ENCODE measurements around the gene RPL23.
A peak's percentile ranks its signal among the peaks of the same experiment; 100 is the strongest.
"Not testable (repeated sequence)": the region's sequence is repeated elsewhere in the genome, so short reads cannot be mapped to it uniquely, and the experiment has no call there.

RPL23 gene

GRCh38 chr17:38867179-38867967 is 13.9 kb upstream of the RPL23 start:
- peak; percentile 62 for DNase-seq

DNA sequence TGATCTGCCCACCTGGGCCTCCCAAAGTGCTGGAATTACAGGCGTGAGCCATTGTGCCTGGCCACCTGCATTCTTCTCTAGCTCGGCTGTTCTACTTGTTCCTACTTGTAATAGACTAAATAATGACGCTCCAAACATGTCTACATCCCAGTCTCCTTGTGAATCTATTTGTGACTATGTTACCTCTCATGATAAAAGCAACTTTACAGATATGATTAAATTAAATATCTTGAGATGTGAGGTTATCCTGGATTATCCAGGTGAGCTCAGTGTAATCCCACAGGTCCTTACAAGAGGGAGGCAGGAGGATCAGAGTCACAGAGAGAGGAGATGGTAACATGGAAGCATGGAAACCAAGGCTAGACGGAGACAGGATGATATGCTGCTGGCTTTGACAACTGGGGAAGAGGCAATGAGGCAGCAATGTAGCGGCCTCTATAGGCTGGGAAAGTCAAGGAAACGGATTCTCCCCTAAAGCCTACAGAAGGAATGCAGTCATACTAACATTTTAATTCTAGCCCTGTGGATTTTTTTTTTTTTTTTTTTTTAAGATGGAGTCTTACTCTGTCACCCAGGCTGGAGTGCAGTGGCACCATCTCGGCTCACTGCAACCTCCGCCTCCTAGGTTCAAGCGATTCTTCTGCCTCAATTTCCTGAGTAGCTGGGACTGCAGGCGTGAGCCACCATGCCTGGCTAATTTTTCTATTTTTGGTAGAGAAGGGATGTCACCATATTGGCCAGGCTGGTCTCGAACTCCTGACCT is 11.3 kb upstream of the RPL23 start:
- DNase-seq, result no peak

DNA sequence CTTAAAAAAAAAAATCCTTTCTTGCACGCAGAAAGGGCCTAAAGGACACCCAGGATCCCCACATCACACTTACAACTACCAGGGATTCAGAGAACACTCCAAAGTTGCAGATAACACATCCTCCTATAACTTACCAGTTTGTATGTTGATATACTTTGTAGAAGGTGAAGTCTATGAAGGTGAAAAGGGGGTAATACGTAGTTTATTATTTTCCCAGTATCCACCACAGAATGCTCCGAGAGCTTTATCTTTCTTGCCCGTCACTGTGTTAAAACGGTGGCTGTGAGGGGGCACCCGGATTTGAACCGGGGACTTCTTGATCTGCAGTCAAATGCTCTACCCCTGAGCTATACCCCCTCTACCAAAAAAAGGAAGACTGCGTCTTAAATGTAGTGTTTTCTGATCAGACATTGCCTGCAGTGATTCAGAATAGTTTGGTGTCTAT is 7.9 kb upstream of the RPL23 start:
- DNase-seq, result no peak

GRCh38 chr17:38857271-38857670 is 3.8 kb upstream of the RPL23 start:
- no peak for DNase-seq

- not testable (repeated sequence) for DNase-seq
Observed at GRCh38 chr17:38855101-38855714, 1.7 kb upstream of the RPL23 start.

- peak; percentile 33 for DNase-seq
Observed at GRCh38 chr17:38852771-38853291, 690 bp downstream of the RPL23 start.

DNA sequence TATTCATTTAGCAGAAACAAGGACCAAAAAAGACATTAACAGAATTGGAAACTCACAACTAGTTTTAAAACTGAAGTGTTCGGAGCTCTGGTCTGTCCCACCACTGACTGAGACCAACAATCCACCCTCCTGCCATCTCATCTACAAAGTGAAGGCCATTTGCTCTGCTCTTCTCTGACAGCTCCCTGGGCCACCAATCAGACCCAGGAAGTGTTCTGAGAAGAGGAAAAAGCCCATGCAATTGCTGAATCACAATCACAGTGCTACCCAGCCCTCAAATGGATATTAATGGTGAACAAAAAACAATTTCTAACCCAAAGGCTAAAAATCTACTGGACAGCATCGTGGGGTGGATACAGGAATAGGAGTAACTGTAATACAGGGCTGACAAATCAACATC is 2.1 kb downstream of the RPL23 start:
- no peak for DNase-seq

DNA sequence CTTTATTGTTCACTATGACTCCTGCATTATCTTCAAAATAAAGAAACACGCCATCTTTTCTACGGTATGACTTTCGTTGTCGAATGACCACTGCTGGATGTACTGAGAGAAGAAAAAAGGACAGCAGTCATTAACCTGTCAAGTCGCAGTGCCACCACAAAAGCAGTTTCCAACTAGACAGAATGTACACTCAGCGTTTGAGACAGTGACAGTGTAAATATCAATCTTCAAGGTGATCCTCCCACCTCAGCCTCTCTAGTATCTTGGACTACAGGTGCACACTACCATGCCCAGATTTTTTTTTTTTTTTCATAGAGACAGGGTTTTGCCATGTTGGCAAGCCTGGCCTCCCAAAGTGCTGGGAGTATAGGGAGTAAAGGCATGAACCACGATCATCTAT is 3.1 kb downstream of the RPL23 start:
- no peak for DNase-seq

DNA sequence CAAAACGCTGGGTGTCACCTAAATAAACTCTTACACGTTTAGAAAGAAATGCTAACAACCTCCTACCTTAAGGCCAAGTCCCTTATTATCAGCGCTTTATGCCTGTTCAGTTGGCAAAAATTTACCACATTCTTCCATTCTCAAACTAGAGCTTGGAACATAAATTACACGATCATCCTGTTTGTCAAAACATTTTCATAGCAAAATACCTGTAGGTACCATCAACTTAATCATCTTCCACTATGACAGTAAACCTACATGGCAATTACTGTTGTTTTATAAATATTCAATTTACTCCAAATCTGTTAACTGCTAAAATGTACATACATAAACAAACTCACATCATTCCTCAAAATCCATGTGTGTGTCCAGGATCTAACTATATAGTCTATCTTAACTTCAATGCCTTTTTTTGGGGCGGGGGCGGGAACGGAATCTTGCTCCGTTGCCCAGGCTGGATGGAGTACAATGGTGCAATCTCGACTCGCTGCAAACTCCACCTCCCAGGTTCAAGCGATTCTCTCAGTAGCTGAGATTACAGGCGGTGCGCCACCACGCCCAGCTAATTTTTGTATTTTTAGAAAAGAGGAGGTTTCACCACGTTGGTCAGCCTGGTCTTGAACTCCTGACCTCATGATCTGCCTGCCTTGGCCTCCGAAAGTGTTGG is 4.4 kb downstream of the RPL23 start:
- DNase-seq, result no peak

GRCh38 chr17:38848557-38848891 is 5.0 kb downstream of the RPL23 start:
- DNase-seq, result no peak

GRCh38 chr17:38844261-38844757 is 9.2 kb downstream of the RPL23 start:
- no peak for DNase-seq

DNA sequence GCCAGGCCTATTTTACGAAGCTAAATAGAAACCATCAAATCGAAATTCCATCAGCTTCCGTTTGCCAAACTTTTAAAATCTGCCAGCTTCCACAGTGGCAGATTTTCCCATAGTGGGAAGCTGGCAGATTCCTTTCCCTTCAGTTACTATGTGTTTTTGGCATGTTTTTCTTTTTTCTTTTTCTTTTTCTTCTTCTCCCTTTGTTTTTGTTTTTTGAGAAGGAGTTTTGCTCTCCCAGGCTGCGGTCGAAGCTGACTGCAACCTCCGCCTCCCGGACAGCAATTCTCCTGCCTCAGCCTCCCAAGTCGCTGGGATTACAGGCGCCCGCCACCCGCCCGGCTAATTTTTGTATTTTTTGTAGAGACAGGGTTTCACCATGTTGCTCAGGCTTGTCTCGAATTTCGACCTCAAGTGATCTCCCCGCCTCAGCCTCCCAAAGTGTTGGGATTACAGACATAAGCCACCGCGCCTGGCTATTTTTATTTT is 27.7 kb downstream of the RPL23 start:
- no peak for DNase-seq

DNA sequence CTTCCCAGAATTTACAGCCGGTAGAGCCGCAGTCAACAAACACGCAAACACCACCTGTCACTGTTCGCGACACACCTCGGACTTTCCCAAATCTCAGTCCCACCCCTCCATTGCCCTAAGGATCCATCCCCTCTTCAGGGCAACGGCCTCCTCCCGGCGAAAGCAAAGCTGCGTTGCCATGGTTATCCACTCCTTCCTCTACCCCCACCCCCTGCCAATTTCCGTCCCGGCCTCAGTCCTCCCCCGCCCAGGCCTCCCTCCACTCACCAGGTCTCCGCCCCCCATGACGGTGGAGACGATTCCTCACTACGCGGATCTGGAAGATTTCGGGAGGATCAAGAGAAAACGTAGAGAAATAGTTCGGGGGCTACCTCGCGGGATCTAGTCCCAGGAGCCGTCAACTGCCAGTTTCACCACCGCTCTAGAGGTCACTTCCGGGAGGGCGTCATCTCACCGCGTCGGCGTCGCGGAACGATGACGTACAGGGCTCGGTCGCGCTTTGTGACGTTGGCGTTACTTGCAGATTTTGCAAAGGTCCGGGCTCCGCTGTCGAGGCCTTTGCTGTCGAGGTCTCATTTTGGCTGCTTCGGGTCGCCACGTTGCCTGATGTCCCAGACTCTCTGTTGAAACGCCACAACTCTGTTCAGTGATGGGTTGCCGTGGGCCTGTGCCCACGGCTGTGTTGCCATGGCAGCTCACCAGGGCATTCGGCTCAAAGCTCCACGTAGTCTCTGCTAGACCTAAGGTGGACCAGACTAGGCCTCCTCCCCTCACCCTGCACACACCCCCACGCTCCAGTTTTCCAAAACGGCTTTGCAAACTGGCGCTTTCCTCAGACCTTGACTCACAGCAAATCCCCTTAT is 28.4 kb downstream of the RPL23 start, which contains the start of gene CWC25:
CWC25 (minus strand) TSS at position 423 of the 863 bp plus-strand sequence; CDS start at position 285, 138 bp downstream.
- peak; percentile 96 for DNase-seq

GRCh38 chr17:38815576-38816193 is 37.8 kb downstream of the RPL23 start:
- peak; percentile 15 for DNase-seq

- DNase-seq, result no peak
Observed at GRCh38 chr17:38809828-38810227, 43.7 kb downstream of the RPL23 start.

DNA sequence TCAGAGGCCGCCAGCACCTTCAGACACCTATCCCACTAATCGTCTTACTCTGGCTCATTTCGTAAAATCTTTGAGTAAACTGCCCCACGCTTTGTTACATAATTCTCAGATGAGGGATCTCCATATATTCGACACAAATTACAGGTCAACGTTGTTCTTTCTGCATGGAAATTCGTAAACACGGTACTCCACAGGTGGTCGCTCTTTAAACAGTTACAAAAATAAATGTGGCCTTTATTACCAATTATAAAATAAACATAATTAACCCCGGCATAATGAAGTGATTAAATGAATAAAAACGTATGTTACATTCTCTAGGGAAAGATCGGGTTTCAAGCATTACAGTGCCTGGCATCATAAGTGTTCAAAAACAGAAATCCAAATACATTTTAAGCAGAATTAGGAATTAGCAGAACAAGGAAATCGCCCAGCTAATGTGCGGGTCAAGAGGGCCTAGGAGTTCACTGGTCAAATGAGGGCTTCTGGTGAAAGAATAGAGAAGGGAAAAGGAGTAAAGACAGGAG is 53.2 kb downstream of the RPL23 start:
- no peak for DNase-seq

- DNase-seq, result peak; percentile 93
Observed at GRCh38 chr17:38799501-38800236, 53.9 kb downstream of the RPL23 start, which contains the start of gene PIP4K2B. TSS of gene PIP4K2B (minus strand) at chr17:38799556. CDS start at chr17:38799424, 132 bp downstream.

DNA sequence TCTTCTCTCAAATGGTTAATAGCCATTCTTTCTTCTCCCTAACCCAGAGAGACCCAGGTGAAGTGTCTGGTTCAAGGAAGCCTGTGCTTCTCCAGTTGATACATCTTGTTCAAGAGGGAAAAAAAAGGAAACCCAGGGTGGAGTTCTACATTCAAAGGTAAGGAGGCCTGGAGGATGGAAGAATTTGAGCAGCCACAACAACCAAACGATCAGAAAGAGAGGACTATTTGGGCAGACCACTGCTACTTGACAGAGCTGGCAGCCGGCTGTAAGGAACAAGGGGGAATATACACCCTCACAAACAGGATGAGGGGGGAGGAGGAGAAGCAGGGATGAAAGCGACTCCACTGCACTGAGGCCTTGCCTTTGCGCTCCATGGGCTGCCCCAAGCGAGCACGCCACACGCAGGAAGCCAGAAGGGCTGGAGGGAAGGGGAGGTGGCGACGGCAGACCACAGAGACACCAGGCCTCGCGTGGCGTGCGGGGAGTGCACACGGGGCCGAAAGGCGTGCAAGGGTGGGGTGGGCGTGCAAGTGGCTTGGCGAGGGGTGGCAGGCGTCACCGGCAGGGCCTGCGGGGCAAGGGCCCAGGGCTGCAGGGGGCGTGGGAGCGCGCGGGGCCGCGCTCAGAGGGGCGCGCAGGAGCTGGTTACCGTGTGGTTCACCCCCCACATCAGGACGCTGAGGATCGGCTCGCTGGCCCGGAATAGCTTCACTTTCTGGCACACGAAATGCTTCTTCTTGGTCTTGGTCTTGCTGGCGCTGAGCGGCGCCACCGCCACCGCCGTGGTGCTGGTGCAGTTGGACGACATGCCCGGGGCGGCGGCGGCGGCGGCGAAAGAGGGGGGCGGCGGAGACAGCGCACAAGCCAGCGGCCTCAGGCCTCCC is 54.7 kb downstream of the RPL23 start:
- peak; percentile 43 for DNase-seq

Data from CD4-positive, alpha-beta T cell treated with Interleukin-4 for 4 hours (primary cell).